Measurements from ENCODE around the gene CPT2. TPM values are rescaled to one million over a fixed set of nuclear protein-coding genes. Genes with fewer than 3 reads are reported as not detected.

The CPT2 gene
- total RNA-seq, 1 donor from 2014 or later, result 21.7 TPM

GRCh38 chr1:53210954-53211353 lies 14.3 kb downstream of the CPT2 start:
- no peak for TF ChIP-seq CTCF (IDR thresholded peaks at IDR 0.05; ENCODE audit: partially characterized antibody, unreplicated experiment)
- Mint-ChIP-seq H3K36me3 (ENCODE audit: unreplicated experiment) (peaks cover 18% of the 10 kb centered on the region), H3K27ac (ENCODE audit: unreplicated experiment) (no peak overlapping the region)

GRCh38 chr1:53214376-53214940 lies 17.8 kb downstream of the CPT2 start:
- no peak for DNase-seq
- Mint-ChIP-seq H3K36me3 (ENCODE audit: unreplicated experiment) (no peaks in the 10 kb centered on the region), H3K9me3 (ENCODE audit: unreplicated experiment) (no peaks in the 10 kb centered on the region), H3K27me3 (ENCODE audit: unreplicated experiment) (peaks cover 2% of the 10 kb centered on the region), H3K4me3 (ENCODE audit: unreplicated experiment) (no peak overlapping the region), H3K27ac (ENCODE audit: unreplicated experiment) (no peak overlapping the region), H3K4me1 (ENCODE audit: low read depth, unreplicated experiment) (peaks cover 3% of the 10 kb centered on the region)
- TF ChIP-seq CTCF (IDR thresholded peaks at IDR 0.05; ENCODE audit: partially characterized antibody, unreplicated experiment), result no peak

More at GRCh38 chr1:53210954-53211353, 14.3 kb downstream of the CPT2 start:
- H3K9me3 Mint-ChIP-seq (ENCODE audit: unreplicated experiment), result peaks cover 5% of the 10 kb centered on the region
- no peak for DNase-seq
- peaks cover 6% of the 10 kb centered on the region for H3K27me3 Mint-ChIP-seq (ENCODE audit: unreplicated experiment)
- no peak overlapping the region for H3K4me3 Mint-ChIP-seq (ENCODE audit: unreplicated experiment)
- H3K4me1 Mint-ChIP-seq (ENCODE audit: low read depth, unreplicated experiment), result no peaks in the 10 kb centered on the region

- Mint-ChIP-seq H3K4me1 (ENCODE audit: low read depth, unreplicated experiment) (peaks cover 4% of the 10 kb centered on the region), H3K27me3 (ENCODE audit: unreplicated experiment) (peaks cover 3% of the 10 kb centered on the region), H3K27ac (ENCODE audit: unreplicated experiment) (no peak overlapping the region), H3K9me3 (ENCODE audit: unreplicated experiment) (no peaks in the 10 kb centered on the region), H3K36me3 (ENCODE audit: unreplicated experiment) (no peaks in the 10 kb centered on the region), H3K4me3 (ENCODE audit: unreplicated experiment) (peak overlapping the region; percentile 63)
- TF ChIP-seq CTCF (IDR thresholded peaks at IDR 0.05; ENCODE audit: partially characterized antibody, unreplicated experiment), result no peak
- no peak for DNase-seq
Observed at GRCh38 chr1:53218201-53218600, 21.6 kb downstream of the CPT2 start.

- no peaks in the 10 kb centered on the region for H3K9me3 Mint-ChIP-seq (ENCODE audit: unreplicated experiment)
- TF ChIP-seq CTCF (IDR thresholded peaks at IDR 0.05; ENCODE audit: partially characterized antibody, unreplicated experiment), result no peak
- H3K4me3 Mint-ChIP-seq (ENCODE audit: unreplicated experiment), result peak overlapping the region; percentile 88
- no peak for DNase-seq
- peak overlapping the region; percentile 90 for H3K27ac Mint-ChIP-seq (ENCODE audit: unreplicated experiment)
- H3K4me1 Mint-ChIP-seq (ENCODE audit: low read depth, unreplicated experiment), result peaks cover 4% of the 10 kb centered on the region
- H3K36me3 Mint-ChIP-seq (ENCODE audit: unreplicated experiment), result no peaks in the 10 kb centered on the region
- peaks cover 3% of the 10 kb centered on the region for H3K27me3 Mint-ChIP-seq (ENCODE audit: unreplicated experiment)
Observed at GRCh38 chr1:53219711-53220110, 23.1 kb downstream of the CPT2 start.

- no peak for TF ChIP-seq CTCF (IDR thresholded peaks at IDR 0.05; ENCODE audit: partially characterized antibody, unreplicated experiment)
- peak within 1 kb of the TSS; percentile 90 for H3K27ac Mint-ChIP-seq (ENCODE audit: unreplicated experiment)
- DNase-seq, result peak; percentile 98
- no peaks in the 10 kb centered on the region for H3K36me3 Mint-ChIP-seq (ENCODE audit: unreplicated experiment)
- H3K27me3 Mint-ChIP-seq (ENCODE audit: unreplicated experiment), result peaks cover 3% of the 10 kb centered on the region
- no peaks in the 10 kb centered on the region for H3K9me3 Mint-ChIP-seq (ENCODE audit: unreplicated experiment)
- H3K4me3 Mint-ChIP-seq (ENCODE audit: unreplicated experiment), result peak within 1 kb of the TSS; percentile 88
- peaks cover 4% of the 10 kb centered on the region for H3K4me1 Mint-ChIP-seq (ENCODE audit: low read depth, unreplicated experiment)
Observed at GRCh38 chr1:53220171-53220961, 23.7 kb downstream of the CPT2 start, which contains the start of gene CZIB. Gene CZIB, minus strand, starts transcription at chr1:53220634. Its CDS starts 59 bp downstream, at chr1:53220575.
